Left colon (tissue), 2 donors: ENCODE results near the gene APBA2. TPM values are rescaled to one million over a fixed set of nuclear protein-coding genes. Genes with fewer than 3 reads are reported as not detected.
"Not testable (repeated sequence)": the region's sequence is repeated elsewhere in the genome, so short reads cannot be mapped to it uniquely, and the experiment has no call there.

Experiments
- ATAC-seq: fragments of 200-7000 bp; cut with Tn5 transposase; one replicate; pipeline ENCODE4 v1.9.1; 2020; ENCODE audit warnings: mild to moderate bottlenecking, moderate library complexity
- DNase-seq, 2 donors: peaks; one replicate each; pipeline ENCODE4 v3.0.0-alpha.2; 2020
- intact Hi-C, 2 donors: fragments of 100-400 bp; cut with DNase I in 1 of 2; cut with micrococcal nuclease in 1 of 2; formaldehyde crosslinking; loops; one replicate each; pipeline versions ENCODE4 v1.11.2 to v1.14.0; 2022; cut with DNase I, micrococcal nuclease
- total RNA-seq, 2 donors: library from RNA; stranded (reverse); fragmentation: NEBNext Ultra II Directional; extraction: Animal tissue kit (Norgen Biotek cat#: 25700); gene quantifications; one replicate each; pipeline ENCODE4 v1.2.1, GENCODE V29; 2021
- donor health status: DM: no; HTN: no; CAD: no.
- donor health status: DM: yes; HTN: yes; CAD: no.

APBA2 gene
- total RNA-seq, 2 donors from 2014 or later, result 1.2 to 1.6 TPM

GRCh38 chr15:28875461-28876000, 10.2 kb upstream of the APBA2 start:
- ATAC-seq (no peak), DNase-seq (no peak)
- intact Hi-C loops, result no loop called here

- ATAC-seq, result no peak
- intact Hi-C loops, result no loop called here
Observed at GRCh38 chr15:28876131-28876844, 9.5 kb upstream of the APBA2 start.

GRCh38 chr15:28876845-28877185, 9.0 kb upstream of the APBA2 start:
- intact Hi-C loops, result no loop called here
- no peak for ATAC-seq
- no peak for DNase-seq

More at GRCh38 chr15:28876131-28876844, 9.5 kb upstream of the APBA2 start:
- no peak for DNase-seq

GRCh38 chr15:28878209-28878608, 7.6 kb upstream of the APBA2 start:
- intact Hi-C loops, result no loop called here
- ATAC-seq, result no peak

GRCh38 chr15:28879551-28879950, 6.2 kb upstream of the APBA2 start:
- ATAC-seq (no peak), DNase-seq (no peak)
- intact Hi-C loops, result no loop called here

More at GRCh38 chr15:28878209-28878608, 7.6 kb upstream of the APBA2 start:
- no peak for DNase-seq

- ATAC-seq (no peak), DNase-seq (no peak)
- intact Hi-C loops, result no loop called here
Observed at GRCh38 chr15:28880680-28881079, 5.1 kb upstream of the APBA2 start.

- intact Hi-C loops, result no loop called here
- DNase-seq (no peak), ATAC-seq (no peak)
Observed at GRCh38 chr15:28881170-28881569, 4.6 kb upstream of the APBA2 start.

GRCh38 chr15:28881600-28881999, 4.2 kb upstream of the APBA2 start:
- no peak for DNase-seq
- intact Hi-C loops, result no loop called here
- no peak for ATAC-seq

GRCh38 chr15:28884151-28884940, 1.4 kb upstream of the APBA2 start:
- no peak for DNase-seq
- no peak for ATAC-seq
- intact Hi-C loops, result no loop called here

- DNase-seq (no peak), ATAC-seq (no peak)
- intact Hi-C loops, result no loop called here
Observed at GRCh38 chr15:28885128-28885629, 595 bp upstream of the APBA2 start.

GRCh38 chr15:28886431-28887338, 911 bp downstream of the APBA2 start:
- no peak for ATAC-seq
- intact Hi-C loops, result no loop called here
- DNase-seq, result no peak

GRCh38 chr15:28887339-28888174, 1.8 kb downstream of the APBA2 start:
- ATAC-seq, result no peak
- intact Hi-C loops, result no loop called here
- no peak for DNase-seq

- no peak for DNase-seq
- ATAC-seq, result no peak
- intact Hi-C loops, result no loop called here
Observed at GRCh38 chr15:28888302-28888894, 2.6 kb downstream of the APBA2 start.

- intact Hi-C loops, result no loop called here
- ATAC-seq (no peak), DNase-seq (no peak)
Observed at GRCh38 chr15:28888900-28889299, 3.1 kb downstream of the APBA2 start.

GRCh38 chr15:28889346-28889745, 3.6 kb downstream of the APBA2 start:
- intact Hi-C loops, result no loop called here
- no peak for DNase-seq
- ATAC-seq, result no peak

GRCh38 chr15:28889871-28890270, 4.1 kb downstream of the APBA2 start:
- ATAC-seq, DNase-seq, intact Hi-C loops: not testable (repeated sequence)

- intact Hi-C loops, ATAC-seq, DNase-seq: not testable (repeated sequence)
Observed at GRCh38 chr15:28890291-28890690, 4.5 kb downstream of the APBA2 start.
